ENCODE results near the gene TMEM94. TPM values are rescaled to one million over a fixed set of nuclear protein-coding genes. Genes with fewer than 3 reads are reported as not detected.

Gene TMEM94
- total and polyA plus RNA-seq, 2 of the 13 experiments (the other 11 are each of a cell fraction or from before 2014, with no cell fraction given): 32.6 to 134 TPM

- TF ChIP-seq CREB1 (IDR thresholded peaks at IDR 0.05): no peak
- peak; percentile 49; the same call in 1 of the 2 replicates for TF ChIP-seq CREB1 (CRISPR knock-in tag; IDR thresholded peaks at IDR 0.05)
- TF ChIP-seq REPIN1 (CRISPR knock-in tag; IDR thresholded peaks at IDR 0.05; ENCODE audit: borderline replicate concordance, low read depth): 0 out of 2 replicates have a peak, but pooled peaks have one; percentile 62
- TF ChIP-seq ZNF501 (CRISPR knock-in tag; IDR thresholded peaks at IDR 0.05): peak; percentile 76; the same call in 1 of the 2 replicates
- no peak; the same call in 1 of the 2 replicates for TF ChIP-seq ZNF770 (CRISPR knock-in tag; IDR thresholded peaks at IDR 0.05)
- no peak for TF ChIP-seq ARHGAP35 (CRISPR knock-in tag; IDR thresholded peaks at IDR 0.05; ENCODE audit: borderline replicate concordance)
These were observed 26.1 kb upstream of the TMEM94 start (continued) for GRCh38 chr17:75430159-75430974.

GRCh38 chr17:75433218-75433783 lies 23.1 kb upstream of the TMEM94 start:
- Histone ChIP-seq H3K4me3 (replicated peaks in 1 of 3; ENCODE audit: insufficient read depth in 1 of 3, low read depth in 2 of 3, low read length in 3 of 3) (no peak overlapping the region), H3K27ac (ENCODE audit: extremely low read length, insufficient read depth, low read length) (no peak overlapping the region), H3K27me3 (ENCODE audit: control insufficient read depth in 1 of 2, insufficient read depth in 2 of 2, low read length in 2 of 2) (no peaks in the 10 kb centered on the region), H3K4me2 (ENCODE audit: low read depth, low read length) (peak overlapping the region; percentile 3; the same call in 1 of the 2 replicates), H2AFZ (ENCODE audit: low read length) (no peak overlapping the region), H3K36me3 (replicated peaks in 1 of 2; ENCODE audit: control insufficient read depth in 1 of 2, insufficient read depth in 2 of 2, low read length in 2 of 2) (no peaks in the 10 kb centered on the region), H3K9me3 (ENCODE audit: low read length) (no peaks in the 10 kb centered on the region), H3K79me2 (ENCODE audit: insufficient read depth, low read length) (no peaks in the 10 kb centered on the region), H4K20me1 (ENCODE audit: insufficient read depth, low read length) (no peaks in the 10 kb centered on the region), H3K4me1 (ENCODE audit: insufficient read depth, low read length) (peaks cover 79% of the 10 kb centered on the region), H3K9ac (ENCODE audit: insufficient read depth, low read depth, low read length) (no peak overlapping the region)
- intact Hi-C loops (cut with micrococcal nuclease; ENCODE audit: unreplicated experiment): no loop called here
- POLR2A ChIA-PET: interaction anchor here (1.0 kb wide), 1 partner anchor 27 kb away, joined by 4 read pairs; no protein-coding TSS in a partner anchor
- FAIRE-seq: no peak
- CTCF ChIA-PET (ENCODE audit: low intra/inter-chr PET ratio, low total read pairs): no interaction called here
- 41% methylated on average over 6 of the region's 6 CpGs for WGBS (ENCODE audit: low lambda C conversion rate)
- TF ChIP-seq TFAP4 (IDR thresholded peaks at IDR 0.05; ENCODE audit: borderline replicate concordance, low read depth) (peak; percentile 10; the same call in 1 of the 2 replicates), RXRB (CRISPR knock-in tag; IDR thresholded peaks at IDR 0.05; ENCODE audit: borderline replicate concordance) (no peak)
- in situ Hi-C loops (cut with HindIII; ENCODE audit: extremely low pct_ligation_motif_present, low pct_unique_long_range_greater_than_20kb): loop anchor here (5.0 kb wide), 1 partner anchor 54 kb away; no protein-coding TSS in a partner anchor
- ATAC-seq: no peak
- DNase-seq (ENCODE audit: low spot score): no peak
- no TSS peak for BruUV-seq (replicated peaks)

Measured in HepG2 (cell line).